AG09319 (cell line): Measurements from ENCODE around the gene CNTNAP5.

ENCODE experiments used
- DNase-seq: peaks from one replicate; pipeline ENCODE4 v3.0.0-alpha.2; 2010; ENCODE audit warnings: low read depth; ENCODE audit errors: extremely low read depth
- TF ChIP-seq, protein P1 (sequence below): IDR thresholded peaks from 2 replicates; pipeline ENCODE4 v1.5.1; 2011; ENCODE audit warnings: low read depth, mild to moderate bottlenecking, inconsistent platforms, low read length, moderate library complexity

Gene CNTNAP5

DNA sequence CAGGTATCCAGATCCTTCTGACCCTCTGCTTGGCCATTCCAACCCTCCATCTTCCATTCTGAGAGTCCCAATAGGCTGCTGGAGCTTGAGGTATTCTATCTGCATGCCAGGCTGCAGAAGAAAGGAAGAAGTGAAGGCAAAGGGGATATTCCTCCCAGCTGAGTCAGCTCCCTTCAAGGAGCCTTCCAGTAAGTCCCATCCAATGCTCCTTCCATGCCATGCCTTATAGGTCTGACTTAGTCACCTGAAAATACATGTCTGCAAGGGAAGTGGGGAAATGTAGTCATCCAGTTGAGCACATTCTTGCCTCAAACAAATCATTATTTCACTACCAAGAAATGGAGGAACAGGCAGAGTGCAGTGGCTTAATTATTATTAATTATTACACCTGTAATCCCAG, 464.6 kb downstream of the CNTNAP5 start:
- TF ChIP-seq, protein P1, sequence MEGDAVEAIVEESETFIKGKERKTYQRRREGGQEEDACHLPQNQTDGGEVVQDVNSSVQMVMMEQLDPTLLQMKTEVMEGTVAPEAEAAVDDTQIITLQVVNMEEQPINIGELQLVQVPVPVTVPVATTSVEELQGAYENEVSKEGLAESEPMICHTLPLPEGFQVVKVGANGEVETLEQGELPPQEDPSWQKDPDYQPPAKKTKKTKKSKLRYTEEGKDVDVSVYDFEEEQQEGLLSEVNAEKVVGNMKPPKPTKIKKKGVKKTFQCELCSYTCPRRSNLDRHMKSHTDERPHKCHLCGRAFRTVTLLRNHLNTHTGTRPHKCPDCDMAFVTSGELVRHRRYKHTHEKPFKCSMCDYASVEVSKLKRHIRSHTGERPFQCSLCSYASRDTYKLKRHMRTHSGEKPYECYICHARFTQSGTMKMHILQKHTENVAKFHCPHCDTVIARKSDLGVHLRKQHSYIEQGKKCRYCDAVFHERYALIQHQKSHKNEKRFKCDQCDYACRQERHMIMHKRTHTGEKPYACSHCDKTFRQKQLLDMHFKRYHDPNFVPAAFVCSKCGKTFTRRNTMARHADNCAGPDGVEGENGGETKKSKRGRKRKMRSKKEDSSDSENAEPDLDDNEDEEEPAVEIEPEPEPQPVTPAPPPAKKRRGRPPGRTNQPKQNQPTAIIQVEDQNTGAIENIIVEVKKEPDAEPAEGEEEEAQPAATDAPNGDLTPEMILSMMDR: no peak
- no peak for DNase-seq

DNA sequence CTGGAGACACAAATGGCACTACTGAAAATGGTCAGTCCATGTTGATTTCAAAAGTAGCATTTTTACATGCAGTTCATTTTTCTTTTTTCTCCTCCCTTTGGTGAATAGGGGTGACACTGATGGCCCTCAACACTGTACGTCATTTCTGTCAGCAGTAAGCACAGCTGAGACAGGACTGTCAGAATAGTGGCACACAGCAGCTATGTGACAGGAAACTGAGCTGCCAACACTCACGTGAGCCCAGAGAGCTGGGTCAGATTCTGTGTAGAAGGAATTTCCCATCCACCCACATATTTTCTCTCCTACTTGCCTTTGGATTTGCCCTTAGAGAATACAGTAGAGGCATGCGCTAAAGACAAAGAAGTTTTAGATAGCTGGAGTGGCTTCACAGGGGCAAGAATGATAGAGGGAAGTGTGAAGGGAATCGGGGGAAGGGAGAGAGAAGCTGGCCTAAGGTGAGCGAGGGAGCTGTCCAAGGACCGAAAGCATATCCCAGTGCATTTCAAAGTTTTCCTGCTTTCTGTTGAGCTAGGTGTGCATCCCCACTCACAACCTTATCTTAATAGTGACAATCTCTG, 476.6 kb downstream of the CNTNAP5 start:
- no peak for DNase-seq
- TF ChIP-seq, protein P1: no peak

DNA sequence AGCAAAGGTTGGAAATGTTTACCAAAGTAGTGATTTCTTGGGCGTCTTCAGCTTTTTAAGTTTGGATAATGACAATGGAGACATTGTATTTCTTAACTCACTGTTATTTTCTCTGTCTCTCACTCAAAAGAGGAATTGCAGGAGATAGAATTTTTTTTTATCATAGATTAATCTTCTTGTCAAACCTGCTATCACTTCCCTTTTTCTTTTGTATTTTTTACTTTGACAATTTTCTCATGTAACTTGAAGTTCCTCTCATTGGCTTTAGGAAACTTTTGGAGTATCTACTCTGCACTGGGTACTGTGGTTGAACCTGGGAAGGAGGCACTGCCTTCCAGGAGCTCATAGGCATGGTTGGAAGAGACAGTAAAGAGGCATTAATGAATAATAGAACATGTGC, 489.1 kb downstream of the CNTNAP5 start:
- no peak for DNase-seq
- TF ChIP-seq, protein P1: no peak

DNA sequence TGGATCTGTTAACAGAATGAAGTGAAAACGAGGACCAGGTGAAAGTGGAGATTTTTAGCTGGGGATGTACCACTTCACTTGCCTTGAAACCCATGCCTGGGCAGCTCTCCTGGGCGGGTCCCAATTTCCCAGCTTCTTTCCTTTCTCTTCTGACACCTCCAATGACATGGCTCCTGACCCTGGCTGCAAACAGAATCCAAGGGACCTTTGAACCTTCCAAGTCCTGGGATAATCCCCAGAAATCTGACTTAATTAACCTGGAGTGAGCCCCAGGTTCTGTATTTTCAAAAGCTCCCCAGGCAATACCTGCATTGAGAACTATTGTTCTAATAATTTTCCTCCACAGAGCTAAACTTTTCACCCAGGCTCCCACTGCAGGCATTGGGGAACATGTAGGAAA, 495.9 kb downstream of the CNTNAP5 start:
- TF ChIP-seq, protein P1: no peak
- DNase-seq: no peak

DNA sequence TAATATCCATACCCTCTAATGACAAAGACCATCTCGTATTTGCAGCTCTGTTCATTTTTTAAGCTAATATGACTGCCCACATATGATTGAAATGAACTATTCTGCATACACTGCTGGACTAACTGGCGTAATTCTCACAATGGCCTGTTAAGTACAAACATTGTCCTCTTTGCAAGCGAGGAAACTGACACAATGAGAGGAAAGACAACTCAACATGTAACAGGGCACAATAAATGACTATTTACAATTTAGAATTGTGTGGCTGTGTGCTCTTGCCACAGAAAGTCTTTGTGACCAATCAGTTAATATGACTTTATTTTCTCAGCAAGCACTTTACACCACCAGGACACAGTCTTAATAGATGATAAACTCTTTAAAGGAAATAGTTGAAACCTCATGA, 498.0 kb downstream of the CNTNAP5 start:
- DNase-seq: no peak
- TF ChIP-seq, protein P1: no peak

DNA sequence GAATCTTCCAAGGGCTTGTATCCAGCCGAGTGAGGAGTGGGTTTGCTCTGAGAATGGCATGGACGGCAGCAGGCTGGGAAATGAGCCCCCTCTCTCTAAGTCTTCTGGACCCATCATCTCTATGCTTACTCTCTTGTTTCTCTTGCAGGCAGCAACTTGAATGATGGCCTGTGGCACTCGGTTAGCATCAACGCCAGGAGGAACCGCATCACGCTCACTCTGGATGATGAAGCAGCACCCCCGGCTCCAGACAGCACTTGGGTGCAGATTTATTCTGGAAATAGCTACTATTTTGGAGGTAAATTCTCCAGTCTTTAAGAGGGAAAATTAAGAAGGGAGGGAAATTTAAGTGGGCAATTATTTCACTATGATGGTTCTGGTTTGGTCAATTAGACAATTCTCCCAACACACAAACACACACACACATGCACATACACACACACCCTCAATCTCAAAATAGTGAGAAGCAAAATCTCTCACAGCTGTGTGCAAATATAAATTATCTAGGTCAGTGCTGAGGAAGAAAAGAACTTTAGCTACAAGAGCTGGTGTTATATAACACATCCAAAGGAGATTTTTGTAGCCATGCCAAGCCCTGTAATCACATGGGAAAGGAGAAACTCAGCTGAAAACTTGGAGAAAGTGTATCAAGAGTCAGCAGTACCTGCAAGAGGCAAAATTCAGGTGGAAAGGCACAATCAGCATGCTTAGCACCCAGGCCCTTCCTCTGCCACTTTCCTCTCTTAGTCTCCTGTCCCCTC, 499.2 kb downstream of the CNTNAP5 start:
- DNase-seq: no peak
- TF ChIP-seq, protein P1: no peak

DNA sequence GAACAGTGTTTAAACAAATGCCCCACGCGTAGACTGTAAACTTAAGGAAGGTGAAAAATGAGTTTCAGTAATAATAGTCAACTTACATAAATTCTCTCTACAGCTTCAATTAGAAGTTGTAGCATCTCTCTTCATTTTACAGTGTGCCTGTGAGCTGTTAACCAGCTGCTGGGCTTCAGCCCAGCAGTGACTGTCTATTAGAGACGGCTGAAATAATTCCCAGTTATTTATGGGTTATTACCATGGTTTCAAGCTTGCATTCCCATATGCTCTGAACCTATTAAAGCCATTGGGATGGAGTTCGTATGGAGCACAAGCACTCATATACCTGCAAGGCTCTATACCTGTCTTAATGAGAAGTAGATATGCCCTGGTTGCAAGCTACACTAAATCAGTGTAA, 501.1 kb downstream of the CNTNAP5 start:
- TF ChIP-seq, protein P1: no peak
- DNase-seq: no peak
